ENCODE data around the gene PNLDC1.

DNA sequence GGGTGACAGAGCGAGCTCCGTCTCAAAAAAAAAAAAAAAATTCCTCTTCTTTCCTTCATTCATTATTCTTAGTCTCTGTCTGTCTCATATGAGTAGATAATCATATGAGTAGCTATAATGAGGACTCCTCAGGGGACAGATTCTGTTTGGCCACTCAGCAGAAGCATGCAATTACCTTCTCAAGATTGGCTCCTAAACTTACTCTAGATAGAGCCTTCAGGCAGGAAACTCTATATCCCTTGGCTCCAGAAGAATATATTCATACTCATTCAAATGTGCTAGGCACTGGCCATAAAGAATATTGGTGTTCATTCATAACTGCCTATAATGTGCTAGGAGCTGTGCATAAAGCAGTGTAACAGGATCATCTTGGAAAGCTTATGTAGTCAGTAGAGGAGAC lies 40.4 kb upstream of the PNLDC1 start:
- TF ChIP-seq, protein P1, sequence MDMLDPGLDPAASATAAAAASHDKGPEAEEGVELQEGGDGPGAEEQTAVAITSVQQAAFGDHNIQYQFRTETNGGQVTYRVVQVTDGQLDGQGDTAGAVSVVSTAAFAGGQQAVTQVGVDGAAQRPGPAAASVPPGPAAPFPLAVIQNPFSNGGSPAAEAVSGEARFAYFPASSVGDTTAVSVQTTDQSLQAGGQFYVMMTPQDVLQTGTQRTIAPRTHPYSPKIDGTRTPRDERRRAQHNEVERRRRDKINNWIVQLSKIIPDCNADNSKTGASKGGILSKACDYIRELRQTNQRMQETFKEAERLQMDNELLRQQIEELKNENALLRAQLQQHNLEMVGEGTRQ (IDR thresholded peaks at IDR 0.05; ENCODE audit: low read depth, low read length) = no peak
- TF ChIP-seq POLR2A (IDR thresholded peaks at IDR 0.05; ENCODE audit: low read depth, low read length) = no peak
- TF ChIP-seq RCOR1 (IDR thresholded peaks at IDR 0.05; ENCODE audit: insufficient replicate concordance, low read length) = no peak
- no peak for TF ChIP-seq FOS (IDR thresholded peaks at IDR 0.05; ENCODE audit: low read depth, low read length)
- TF ChIP-seq BHLHE40 (IDR thresholded peaks at IDR 0.05; ENCODE audit: low read depth, low read length) = no peak
- TF ChIP-seq, protein P2, sequence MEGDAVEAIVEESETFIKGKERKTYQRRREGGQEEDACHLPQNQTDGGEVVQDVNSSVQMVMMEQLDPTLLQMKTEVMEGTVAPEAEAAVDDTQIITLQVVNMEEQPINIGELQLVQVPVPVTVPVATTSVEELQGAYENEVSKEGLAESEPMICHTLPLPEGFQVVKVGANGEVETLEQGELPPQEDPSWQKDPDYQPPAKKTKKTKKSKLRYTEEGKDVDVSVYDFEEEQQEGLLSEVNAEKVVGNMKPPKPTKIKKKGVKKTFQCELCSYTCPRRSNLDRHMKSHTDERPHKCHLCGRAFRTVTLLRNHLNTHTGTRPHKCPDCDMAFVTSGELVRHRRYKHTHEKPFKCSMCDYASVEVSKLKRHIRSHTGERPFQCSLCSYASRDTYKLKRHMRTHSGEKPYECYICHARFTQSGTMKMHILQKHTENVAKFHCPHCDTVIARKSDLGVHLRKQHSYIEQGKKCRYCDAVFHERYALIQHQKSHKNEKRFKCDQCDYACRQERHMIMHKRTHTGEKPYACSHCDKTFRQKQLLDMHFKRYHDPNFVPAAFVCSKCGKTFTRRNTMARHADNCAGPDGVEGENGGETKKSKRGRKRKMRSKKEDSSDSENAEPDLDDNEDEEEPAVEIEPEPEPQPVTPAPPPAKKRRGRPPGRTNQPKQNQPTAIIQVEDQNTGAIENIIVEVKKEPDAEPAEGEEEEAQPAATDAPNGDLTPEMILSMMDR (conservative IDR thresholded peaks at IDR 0.05; ENCODE audit: low read depth, low read length) = no peak
